ENCODE results near the gene MCF2L2. TPM values are rescaled to one million over a fixed set of nuclear protein-coding genes. Genes with fewer than 3 reads are reported as not detected.

Gene MCF2L2
- total RNA-seq, 4 donors from 2014 or later, result 0.16 to 0.66 (median 0.26) TPM

DNA sequence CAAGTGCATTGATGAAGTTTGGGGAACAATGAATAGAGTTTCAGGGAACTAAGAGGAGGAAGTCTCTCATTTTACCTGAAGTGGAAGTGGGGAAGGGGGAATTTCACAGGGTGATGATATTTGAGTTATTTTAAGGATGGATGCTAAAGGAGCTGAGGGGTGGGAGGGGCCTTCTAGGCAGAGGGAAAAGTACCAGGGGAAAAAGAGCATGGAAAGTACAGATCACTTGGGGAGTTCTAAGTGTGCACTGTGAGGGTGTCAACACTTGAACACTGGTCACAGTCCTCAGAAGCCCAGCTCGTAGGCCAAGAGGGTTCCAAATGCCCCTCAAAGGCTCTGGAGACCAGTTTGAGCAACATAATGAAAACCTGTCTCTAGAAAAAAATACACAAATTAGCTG lies 284.1 kb downstream of the MCF2L2 start:
- TF ChIP-seq, protein P1, sequence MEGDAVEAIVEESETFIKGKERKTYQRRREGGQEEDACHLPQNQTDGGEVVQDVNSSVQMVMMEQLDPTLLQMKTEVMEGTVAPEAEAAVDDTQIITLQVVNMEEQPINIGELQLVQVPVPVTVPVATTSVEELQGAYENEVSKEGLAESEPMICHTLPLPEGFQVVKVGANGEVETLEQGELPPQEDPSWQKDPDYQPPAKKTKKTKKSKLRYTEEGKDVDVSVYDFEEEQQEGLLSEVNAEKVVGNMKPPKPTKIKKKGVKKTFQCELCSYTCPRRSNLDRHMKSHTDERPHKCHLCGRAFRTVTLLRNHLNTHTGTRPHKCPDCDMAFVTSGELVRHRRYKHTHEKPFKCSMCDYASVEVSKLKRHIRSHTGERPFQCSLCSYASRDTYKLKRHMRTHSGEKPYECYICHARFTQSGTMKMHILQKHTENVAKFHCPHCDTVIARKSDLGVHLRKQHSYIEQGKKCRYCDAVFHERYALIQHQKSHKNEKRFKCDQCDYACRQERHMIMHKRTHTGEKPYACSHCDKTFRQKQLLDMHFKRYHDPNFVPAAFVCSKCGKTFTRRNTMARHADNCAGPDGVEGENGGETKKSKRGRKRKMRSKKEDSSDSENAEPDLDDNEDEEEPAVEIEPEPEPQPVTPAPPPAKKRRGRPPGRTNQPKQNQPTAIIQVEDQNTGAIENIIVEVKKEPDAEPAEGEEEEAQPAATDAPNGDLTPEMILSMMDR (IDR thresholded peaks at IDR 0.05; ENCODE audit: low read depth), result no peak

DNA sequence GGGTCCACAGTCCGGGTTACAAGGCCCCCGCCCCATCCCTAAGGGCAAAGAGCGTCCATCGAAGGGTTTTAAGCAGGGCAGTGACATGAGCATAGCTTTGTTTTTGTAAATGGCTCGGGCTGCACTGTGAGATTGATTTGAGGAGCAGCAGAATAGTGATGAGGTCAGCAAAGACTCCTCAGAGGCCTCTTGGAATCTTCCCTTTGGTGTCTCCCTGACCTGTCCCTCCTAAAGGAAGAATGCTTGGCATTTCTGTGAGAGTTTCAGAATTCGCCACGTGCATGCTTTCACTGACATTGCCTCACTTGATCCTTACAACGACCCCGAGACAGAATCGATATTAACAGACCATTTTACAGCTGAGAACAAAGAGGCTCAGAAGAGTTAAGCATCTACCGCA lies 286.2 kb downstream of the MCF2L2 start:
- TF ChIP-seq, protein P1 (IDR thresholded peaks at IDR 0.05; ENCODE audit: low read depth), result no peak

DNA sequence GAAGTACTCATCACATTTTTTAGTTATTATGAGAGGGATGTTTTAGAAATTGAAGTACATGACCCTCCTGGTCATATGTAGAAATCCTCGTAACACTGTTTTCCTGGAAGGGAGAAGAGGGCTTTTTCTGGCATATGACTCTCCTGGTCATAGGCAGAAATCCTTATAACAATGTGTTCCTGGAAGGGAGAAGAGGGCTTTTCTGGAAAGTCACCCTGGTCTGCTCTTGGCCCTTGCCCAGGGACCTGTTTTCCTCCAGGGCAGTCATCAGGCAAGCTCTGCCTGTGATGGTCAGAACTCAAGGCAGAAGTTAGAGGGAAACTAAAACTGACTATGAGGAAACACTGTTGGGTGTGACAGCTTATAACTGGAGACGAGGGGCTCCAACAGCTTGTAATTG lies 293.6 kb downstream of the MCF2L2 start:
- TF ChIP-seq, protein P1 (IDR thresholded peaks at IDR 0.05; ENCODE audit: low read depth), result no peak

DNA sequence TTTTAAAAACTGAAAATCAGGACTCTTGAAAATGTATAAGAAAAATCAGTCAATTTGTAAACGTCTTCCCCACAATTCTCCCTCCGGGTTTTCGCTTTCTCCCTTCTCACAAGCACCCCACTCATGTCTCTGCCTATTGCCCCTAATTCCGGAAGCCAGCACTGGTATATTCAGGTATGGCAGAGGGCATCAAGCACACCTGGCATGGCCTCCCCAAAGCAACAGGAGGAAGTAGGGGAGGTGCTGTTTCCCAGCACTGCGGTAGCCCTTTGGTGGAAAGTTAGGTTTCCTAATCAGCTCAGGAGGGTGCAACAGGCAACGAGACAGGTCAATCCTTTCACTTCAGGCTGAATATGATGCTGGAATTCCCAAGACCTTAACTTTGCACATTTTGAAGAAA lies 296.0 kb downstream of the MCF2L2 start:
- TF ChIP-seq, protein P1 (IDR thresholded peaks at IDR 0.05; ENCODE audit: low read depth), result no peak

DNA sequence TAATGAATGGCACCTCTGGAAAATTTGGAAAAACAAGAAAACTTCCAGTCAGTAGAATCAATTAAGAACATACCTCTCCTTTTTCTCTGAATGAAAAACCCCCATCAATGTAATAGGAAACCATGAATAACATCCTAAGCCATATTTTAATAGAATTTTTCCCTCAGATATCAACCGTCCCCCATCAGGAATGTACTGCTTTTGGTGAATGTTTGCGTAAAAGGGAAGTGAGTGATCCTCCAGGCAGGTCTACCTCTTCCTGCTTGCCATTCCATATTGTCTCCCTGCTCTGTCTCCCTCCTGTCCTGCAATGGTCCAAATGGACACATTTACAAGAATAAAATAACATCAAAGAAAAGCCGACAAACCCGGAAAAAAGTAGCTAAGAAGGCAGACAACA lies 296.7 kb downstream of the MCF2L2 start:
- TF ChIP-seq, protein P1 (IDR thresholded peaks at IDR 0.05; ENCODE audit: low read depth), result no peak

DNA sequence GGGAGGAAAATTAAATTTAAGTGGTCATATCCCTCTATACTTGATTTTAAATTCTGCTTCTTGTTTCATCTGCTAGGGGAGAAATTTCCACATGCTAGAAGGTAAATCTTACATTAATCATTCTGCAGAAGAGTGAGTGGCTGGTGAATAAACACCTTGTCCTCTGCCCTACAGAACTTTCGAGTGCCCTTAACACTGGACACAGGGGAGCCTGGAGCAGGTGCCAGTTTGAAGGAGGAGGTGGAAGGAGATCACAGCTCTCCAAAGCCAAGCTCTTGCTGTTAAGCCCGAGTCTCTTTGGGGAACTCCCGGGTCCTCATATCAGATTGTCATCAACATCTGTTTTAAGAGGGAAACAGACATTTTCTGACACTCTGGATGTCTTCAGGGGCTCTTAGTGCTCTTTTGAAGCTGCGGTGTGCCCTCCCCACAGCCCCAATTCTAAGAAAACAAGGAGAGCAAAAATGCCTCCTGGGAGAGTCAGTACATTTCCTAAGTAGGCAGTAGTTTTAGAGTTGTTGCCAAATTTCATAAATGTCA lies 297.2 kb downstream of the MCF2L2 start:
- TF ChIP-seq, protein P1 (IDR thresholded peaks at IDR 0.05; ENCODE audit: low read depth), result no peak

DNA sequence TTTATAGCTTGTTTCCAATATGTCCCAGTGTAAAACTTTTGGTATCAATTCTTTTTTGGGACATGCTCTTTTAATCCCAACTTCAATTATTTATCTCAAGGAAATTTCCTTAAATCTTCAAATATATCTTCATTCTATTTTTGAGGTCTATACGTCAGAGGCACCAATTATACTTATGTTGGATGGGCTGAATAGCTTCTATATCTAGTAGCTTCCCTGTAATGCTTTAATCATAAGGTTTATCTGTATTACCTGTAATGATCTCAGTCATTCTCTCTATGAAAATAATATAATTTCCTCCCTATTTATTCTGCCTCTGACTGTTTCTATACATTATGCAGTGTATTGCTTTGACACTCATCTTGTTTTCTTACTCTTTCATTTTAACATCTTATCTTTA lies 299.2 kb downstream of the MCF2L2 start:
- TF ChIP-seq, protein P1 (IDR thresholded peaks at IDR 0.05; ENCODE audit: low read depth), result no peak
